CD4-positive, CD25-positive, alpha-beta regulatory T cell (primary cell): ENCODE data around the gene ZNF121. TPM values are rescaled to one million over a fixed set of nuclear protein-coding genes. Genes with fewer than 3 reads are reported as not detected.
"Not testable (repeated sequence)": the region's sequence is repeated elsewhere in the genome, so short reads cannot be mapped to it uniquely, and the experiment has no call there.

Experiments used
- ATAC-seq, 2 donors: fragments of 150-1000 bp; cut with Tn5 transposase; one replicate each; pipeline ENCODE4 v1.10.0; 2021; ENCODE audit warnings: low read depth in 2 of 2, moderate number of reproducible peaks in 2 of 2, moderate library complexity in 1 of 2
- DNase-seq, 3 donors: peaks; one replicate each; pipeline versions ENCODE4 v3.0.0 to v3.0.0-alpha.2; 2012 to 2022; ENCODE audit warnings: mixed read lengths in 1 of 3
- H3K27ac ChIP-seq: one replicate; pipeline ENCODE4 v1.7.0; 2013; ENCODE audit warnings: mild to moderate bottlenecking, low read length; ENCODE audit not compliant: insufficient read depth, poor library complexity, severe bottlenecking
- H3K27me3 ChIP-seq: one replicate; pipeline ENCODE4 v1.7.0; 2013; ENCODE audit warnings: low read length; ENCODE audit not compliant: control insufficient read depth, insufficient read depth
- H3K36me3 ChIP-seq: one replicate; pipeline ENCODE4 v1.7.0; 2013; ENCODE audit warnings: mild to moderate bottlenecking, low read length, moderate library complexity; ENCODE audit not compliant: control insufficient read depth, insufficient read depth
- H3K4me1 ChIP-seq: 2 replicates; pipeline ENCODE4 v1.7.0; 2013; ENCODE audit warnings: mild to moderate bottlenecking, low read length; ENCODE audit not compliant: insufficient read depth, control insufficient read depth, poor library complexity, severe bottlenecking
- H3K4me3 ChIP-seq: one replicate; pipeline ENCODE4 v1.7.0; 2013; ENCODE audit warnings: low read depth, mild to moderate bottlenecking, low read length, moderate library complexity
- H3K9me3 ChIP-seq, 2 experiments: 1 replicate in 1 of 2; 2 replicates in 1 of 2; pipeline ENCODE4 v1.7.0; 2013; ENCODE audit warnings: low read length in 2 of 2, mild to moderate bottlenecking in 1 of 2, moderate library complexity in 1 of 2; ENCODE audit not compliant: control insufficient read depth in 2 of 2
- H3K27ac Mint-ChIP-seq, 3 donors: one replicate each; pipeline ENCODE4 v1.8.0; 2020 to 2022; ENCODE audit warnings: mild to moderate bottlenecking in 3 of 3, mixed read lengths in 3 of 3, moderate library complexity in 2 of 3
- H3K27me3 Mint-ChIP-seq: one replicate; pipeline ENCODE4 v1.8.0; 2022; ENCODE audit warnings: mild to moderate bottlenecking, mixed read lengths
- H3K36me3 Mint-ChIP-seq: one replicate; pipeline ENCODE4 v1.8.0; 2020; ENCODE audit warnings: mixed read lengths
- H3K4me1 Mint-ChIP-seq, 4 donors: one replicate each; pipeline ENCODE4 v1.8.0; 2020 to 2022; ENCODE audit warnings: mixed read lengths in 4 of 4, mild to moderate bottlenecking in 1 of 4
- H3K4me3 Mint-ChIP-seq, 4 donors: one replicate each; pipeline ENCODE4 v1.8.0; 2020 to 2022; ENCODE audit warnings: mild to moderate bottlenecking in 4 of 4, mixed read lengths in 4 of 4, moderate library complexity in 3 of 4
- H3K9me3 Mint-ChIP-seq, 7 donors: one replicate each; pipeline ENCODE4 v1.8.0; 2020 to 2022; ENCODE audit warnings: mixed read lengths in 7 of 7, mild to moderate bottlenecking in 3 of 7, moderate library complexity in 2 of 7
- polyA plus RNA-seq, 4 donors: library from polyadenylated mRNA; unstranded; fragments of 300-500 nt; fragmentation: Illumina TruSeq; gene quantifications; one replicate each; pipeline ENCODE4 v1.2.3, GENCODE V29; 2021
- total RNA-seq: library from RNA; stranded (reverse); gene quantifications from one replicate; pipeline ENCODE4 v1.2.3, GENCODE V29; 2022

Gene ZNF121
- total and polyA plus RNA-seq, 5 donors from 2014 or later = 1.6 to 23.8 (median 5.3) TPM

DNA sequence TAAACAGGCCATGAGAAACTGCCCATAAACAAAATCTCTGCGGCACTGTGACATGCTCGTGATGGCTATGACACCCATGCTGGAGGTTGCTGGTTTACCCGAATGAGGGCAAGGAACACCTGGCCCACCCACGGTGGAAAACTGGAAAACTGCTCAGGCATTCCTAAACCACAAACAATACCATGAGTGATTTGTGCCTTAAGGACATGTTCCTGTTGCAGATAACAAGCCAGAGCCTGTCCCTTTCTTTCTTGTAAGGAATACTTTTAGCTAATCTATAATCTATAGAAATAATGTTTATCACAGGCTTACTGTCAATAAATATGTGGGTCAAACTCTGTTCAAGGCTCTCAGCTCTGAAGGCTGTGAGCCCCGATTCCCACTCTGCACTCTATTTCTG lies 24.6 kb upstream of the ZNF121 start:
- H3K9me3 ChIP-seq = peaks cover 37 to 81% of the 10 kb centered on the region in 2 experiments

GRCh38 chr19:9597027-9597426 lies 12.7 kb upstream of the ZNF121 start:
- H3K4me1 Mint-ChIP-seq = no peaks in the 10 kb centered on the region
- Histone ChIP-seq H3K27ac (no peak overlapping the region), H3K4me3 (no peak overlapping the region), H3K9me3 (peaks cover 3 to 19% of the 10 kb centered on the region in 2 experiments), H3K4me1 (no peaks in the 10 kb centered on the region), H3K27me3 (no peaks in the 10 kb centered on the region), H3K36me3 (no peaks in the 10 kb centered on the region)
- peaks cover 0 to 24% (median 3%) of the 10 kb centered on the region in 7 donors for H3K9me3 Mint-ChIP-seq
- H3K27me3 Mint-ChIP-seq = peaks cover 17% of the 10 kb centered on the region
- H3K4me3 Mint-ChIP-seq = no peak overlapping the region
- ATAC-seq = no peak
- H3K27ac Mint-ChIP-seq = no peak overlapping the region
- DNase-seq = no peak
- peaks cover 4% of the 10 kb centered on the region for H3K36me3 Mint-ChIP-seq

More for the DNA sequence above, 24.6 kb upstream of the ZNF121 start:
- Mint-ChIP-seq H3K27ac (no peak overlapping the region), H3K4me1 (peaks cover 0 to 2% (median 0%) of the 10 kb centered on the region in 4 donors), H3K27me3 (no peaks in the 10 kb centered on the region), H3K9me3 (peaks cover 0 to 72% (median 21%) of the 10 kb centered on the region in 7 donors), H3K36me3 (peaks cover 54% of the 10 kb centered on the region), H3K4me3 (no peak overlapping the region)
- Histone ChIP-seq H3K4me3 (no peak overlapping the region), H3K36me3 (peaks cover 43% of the 10 kb centered on the region), H3K27ac (no peak overlapping the region), H3K27me3 (no peaks in the 10 kb centered on the region), H3K4me1 (no peaks in the 10 kb centered on the region)
- ATAC-seq (no peak), DNase-seq (no peak)

GRCh38 chr19:9586764-9587163 lies 2.5 kb upstream of the ZNF121 start:
- no peaks in the 10 kb centered on the region for H3K9me3 ChIP-seq
- no peak overlapping the region for H3K4me3 ChIP-seq
- ATAC-seq = peak; percentile 66 to 69
- peak overlapping the region in 1 of 3 donors; percentile 0 for H3K27ac Mint-ChIP-seq
- H3K4me1 Mint-ChIP-seq = peaks cover 5 to 31% (median 18%) of the 10 kb centered on the region in 4 donors
- no peak overlapping the region for H3K27ac ChIP-seq
- peaks cover 11% of the 10 kb centered on the region for H3K27me3 Mint-ChIP-seq
- H3K9me3 Mint-ChIP-seq = peaks cover 0 to 7% (median 2%) of the 10 kb centered on the region in 7 donors
- H3K36me3 Mint-ChIP-seq = peaks cover 5% of the 10 kb centered on the region
- peak; percentile 56 to 85 (median 69) for DNase-seq
- H3K4me3 Mint-ChIP-seq = peak overlapping the region in 2 of 4 donors; percentile 1 to 36
- H3K4me1 ChIP-seq = peaks cover 15% of the 10 kb centered on the region
- peaks cover 2% of the 10 kb centered on the region for H3K27me3 ChIP-seq
- no peaks in the 10 kb centered on the region for H3K36me3 ChIP-seq

DNA sequence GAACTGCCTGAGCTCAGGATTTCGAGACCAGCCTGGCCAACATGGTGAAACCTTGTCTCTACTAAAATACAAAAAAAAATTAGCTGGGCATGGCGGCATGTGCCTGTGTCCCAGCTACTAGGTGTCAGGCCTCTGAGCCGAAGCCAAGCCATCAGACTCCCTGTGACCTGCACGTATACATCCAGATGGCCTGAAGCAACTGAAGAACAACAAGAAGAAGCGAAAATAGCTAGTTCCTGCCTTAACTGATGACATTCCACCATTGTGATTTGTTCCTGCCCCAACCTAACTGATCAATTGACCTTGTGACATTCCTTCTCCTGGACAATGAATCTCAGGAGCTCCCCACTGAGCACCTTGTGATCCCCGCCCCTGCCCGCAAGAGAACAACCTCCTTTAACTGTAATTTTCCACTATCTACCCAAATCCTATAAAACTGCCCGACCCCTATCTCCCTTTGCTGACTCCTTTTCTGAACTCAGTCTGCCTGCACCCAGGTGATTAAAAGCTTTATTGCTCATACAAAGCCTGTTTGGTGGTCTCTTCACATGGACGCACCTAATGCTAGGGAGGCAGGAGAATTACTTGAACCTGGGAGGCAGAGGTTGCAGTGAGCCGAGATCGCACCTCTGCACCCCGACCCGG lies 2.1 kb downstream of the ZNF121 start:
- ATAC-seq, H3K27ac ChIP-seq, DNase-seq, H3K27me3 ChIP-seq: not testable (repeated sequence)
- Mint-ChIP-seq H3K27ac (peak overlapping the region in 2 of 3 donors; percentile 1 to 49), H3K4me1 (peaks cover 10 to 58% (median 32%) of the 10 kb centered on the region in 4 donors), H3K36me3 (peaks cover 31% of the 10 kb centered on the region), H3K27me3 (peaks cover 11% of the 10 kb centered on the region), H3K4me3 (peak overlapping the region; percentile 82 to 94 (median 86)), H3K9me3 (peaks cover 0 to 32% (median 19%) of the 10 kb centered on the region in 7 donors)
- peaks cover 15% of the 10 kb centered on the region for H3K4me1 ChIP-seq
- H3K9me3 ChIP-seq = peaks cover 23 to 29% of the 10 kb centered on the region in 2 experiments
- H3K36me3 ChIP-seq = peaks cover 28% of the 10 kb centered on the region
- H3K4me3 ChIP-seq = peak overlapping the region; percentile 11

- peaks cover 5 to 60% (median 29%) of the 10 kb centered on the region in 4 donors for H3K4me1 Mint-ChIP-seq
- peak overlapping the region in 1 of 4 donors; percentile 43 for H3K4me3 Mint-ChIP-seq
- no peak for DNase-seq
- H3K4me1 ChIP-seq = peaks cover 15% of the 10 kb centered on the region
- peaks cover 44% of the 10 kb centered on the region for H3K36me3 Mint-ChIP-seq
- no peaks in the 10 kb centered on the region for H3K27me3 ChIP-seq
- H3K9me3 Mint-ChIP-seq = peaks cover 0 to 46% (median 23%) of the 10 kb centered on the region in 7 donors
- H3K27ac ChIP-seq = no peak overlapping the region
- peaks cover 30% of the 10 kb centered on the region for H3K36me3 ChIP-seq
- peak overlapping the region; percentile 40 for H3K4me3 ChIP-seq
- no peak for ATAC-seq
- peaks cover 35 to 44% of the 10 kb centered on the region in 2 experiments for H3K9me3 ChIP-seq
- no peak overlapping the region for H3K27ac Mint-ChIP-seq
- H3K27me3 Mint-ChIP-seq = peaks cover 5% of the 10 kb centered on the region
These were observed 3.6 kb downstream of the ZNF121 start for GRCh38 chr19:9580728-9581127.

DNA sequence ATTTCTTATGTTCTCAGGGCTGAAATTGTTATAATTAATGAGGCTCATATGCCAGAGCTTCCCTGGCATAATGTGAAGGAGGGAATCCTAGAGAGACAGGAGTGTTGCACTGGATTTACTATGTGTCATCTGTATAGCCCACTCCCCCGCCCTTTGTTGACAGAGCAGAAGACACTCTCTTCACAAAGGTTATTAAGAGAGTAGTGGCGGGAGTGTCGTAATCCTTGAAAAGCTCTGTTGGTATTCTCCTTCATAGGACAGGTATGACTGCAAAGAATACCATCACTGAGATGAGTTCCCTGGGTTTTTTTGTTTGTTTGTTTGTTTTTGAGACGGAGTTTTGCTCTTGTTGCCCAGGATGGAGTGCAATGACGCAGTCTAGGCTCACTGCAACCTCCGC lies 14.0 kb downstream of the ZNF121 start:
- Mint-ChIP-seq H3K27ac (no peak overlapping the region), H3K36me3 (peaks cover 62% of the 10 kb centered on the region), H3K4me3 (no peak overlapping the region), H3K9me3 (peaks cover 2 to 85% (median 38%) of the 10 kb centered on the region in 7 donors), H3K27me3 (no peaks in the 10 kb centered on the region), H3K4me1 (peaks cover 0 to 8% (median 6%) of the 10 kb centered on the region in 4 donors)
- Histone ChIP-seq H3K4me3 (no peak overlapping the region), H3K4me1 (no peaks in the 10 kb centered on the region), H3K27ac (no peak overlapping the region), H3K9me3 (peaks cover 77 to 99% of the 10 kb centered on the region in 2 experiments), H3K36me3 (peaks cover 71% of the 10 kb centered on the region), H3K27me3 (no peaks in the 10 kb centered on the region)
- ATAC-seq (no peak), DNase-seq (no peak)

- Mint-ChIP-seq H3K4me1 (peaks cover 0 to 5% (median under 1%) of the 10 kb centered on the region in 4 donors), H3K36me3 (peaks cover 59% of the 10 kb centered on the region), H3K9me3 (peaks cover 2 to 86% (median 38%) of the 10 kb centered on the region in 7 donors), H3K27me3 (no peaks in the 10 kb centered on the region), H3K4me3 (no peak overlapping the region), H3K27ac (no peak overlapping the region)
- no peak for DNase-seq
- Histone ChIP-seq H3K36me3 (peaks cover 74% of the 10 kb centered on the region), H3K9me3 (peaks cover 80 to 99% of the 10 kb centered on the region in 2 experiments), H3K4me3 (peak overlapping the region; percentile 22), H3K27me3 (no peaks in the 10 kb centered on the region), H3K4me1 (no peaks in the 10 kb centered on the region), H3K27ac (no peak overlapping the region)
- no peak for ATAC-seq
These were observed 17.6 kb downstream of the ZNF121 start for GRCh38 chr19:9566729-9567128.
